A172 (cell line): ENCODE measurements around the gene HEPACAM. TPM values are rescaled to one million over a fixed set of nuclear protein-coding genes. Genes with fewer than 3 reads are reported as not detected.

Experiments used
- DNase-seq: peaks from one replicate; pipeline ENCODE4 v3.0.0-alpha.2; 2015; ENCODE audit warnings: low spot score
- total RNA-seq: library from RNA; depleted of rRNA; stranded (reverse); fragments of >200 nt; shearing (Covaris generic); gene quantifications from 2 replicates; pipeline ENCODE4 v1.2.3, GENCODE V29; 2014

HEPACAM gene
- total RNA-seq, 1 experiment from 2014 or later, result not detected

- DNase-seq, result peak; percentile 71
Observed at GRCh38 chr11:124899383-124900145, 36.3 kb downstream of the HEPACAM start.

- peak; percentile 69 for DNase-seq
Observed at GRCh38 chr11:124898711-124899110, 37.1 kb downstream of the HEPACAM start.

- DNase-seq, result peak; percentile 93
Observed at GRCh38 chr11:124898263-124898680, 37.6 kb downstream of the HEPACAM start.

- peak; percentile 37 for DNase-seq
Observed at GRCh38 chr11:124897674-124898262, 38.1 kb downstream of the HEPACAM start, which contains the start of gene ROBO4. TSS of gene ROBO4 (minus strand) at chr11:124897865. CDS start at chr11:124897795, 70 bp downstream.

- peak; percentile 44 for DNase-seq
Observed at GRCh38 chr11:124896821-124897391, 38.9 kb downstream of the HEPACAM start.

- peak; percentile 46 for DNase-seq
Observed at GRCh38 chr11:124896071-124896750, 39.6 kb downstream of the HEPACAM start.

GRCh38 chr11:124895471-124895971 is 40.3 kb downstream of the HEPACAM start:
- DNase-seq, result no peak

GRCh38 chr11:124894606-124895430 is 41.0 kb downstream of the HEPACAM start:
- DNase-seq, result no peak

GRCh38 chr11:124893781-124894401 is 42.0 kb downstream of the HEPACAM start:
- DNase-seq, result no peak

- no peak for DNase-seq
Observed at GRCh38 chr11:124892750-124893454, 42.9 kb downstream of the HEPACAM start.

GRCh38 chr11:124892146-124892545 is 43.7 kb downstream of the HEPACAM start:
- no peak for DNase-seq

GRCh38 chr11:124891373-124891861 is 44.4 kb downstream of the HEPACAM start:
- DNase-seq, result no peak

- DNase-seq, result no peak
Observed at GRCh38 chr11:124890683-124891372, 45.0 kb downstream of the HEPACAM start.

GRCh38 chr11:124890151-124890550 is 45.7 kb downstream of the HEPACAM start:
- DNase-seq, result no peak

- DNase-seq, result no peak
Observed at GRCh38 chr11:124889191-124890091, 46.4 kb downstream of the HEPACAM start.

- DNase-seq, result no peak
Observed at GRCh38 chr11:124887667-124888013, 48.2 kb downstream of the HEPACAM start.

GRCh38 chr11:124886978-124887666 is 48.7 kb downstream of the HEPACAM start:
- DNase-seq, result no peak

- no peak for DNase-seq
Observed at GRCh38 chr11:124886476-124886875, 49.4 kb downstream of the HEPACAM start.
